ENCODE measurements around the gene UPF1. TPM values are rescaled to one million over a fixed set of nuclear protein-coding genes. Genes with fewer than 3 reads are reported as not detected.
A peak's percentile ranks its signal among the peaks of the same experiment; 100 is the strongest.
"Not testable (repeated sequence)": the region's sequence is repeated elsewhere in the genome, so short reads cannot be mapped to it uniquely, and the experiment has no call there.

UPF1 gene
- total RNA-seq, 1 experiment from 2014 or later: 78.8 TPM

- Histone ChIP-seq H3K4me3 (no peak overlapping the region), H2AFZ (no peak overlapping the region), H3K4me1 (replicated peaks; ENCODE audit: insufficient read depth) (no peaks in the 10 kb centered on the region), H3K36me3 (ENCODE audit: low read depth) (peaks cover 21% of the 10 kb centered on the region), H3K4me2 (no peak overlapping the region), H3K79me2 (ENCODE audit: low read depth) (no peaks in the 10 kb centered on the region), H3K9me3 (ENCODE audit: insufficient read depth, low read depth) (no peaks in the 10 kb centered on the region), H4K20me1 (ENCODE audit: insufficient read depth) (peaks cover 13% of the 10 kb centered on the region), H3K27me3 (ENCODE audit: insufficient read depth, low read depth) (no peaks in the 10 kb centered on the region), H3K27ac (no peak overlapping the region), H3F3A (ENCODE audit: insufficient read depth, low read depth) (peaks cover 37% of the 10 kb centered on the region), H3K9me2 (ENCODE audit: insufficient read depth) (no peaks in the 10 kb centered on the region)
- ChIA-PET POLR2A (ENCODE audit: unreplicated experiment) (no interaction called here), CTCF (no interaction called here)
- BruUV-seq (replicated peaks): no TSS peak
- no peak for TF ChIP-seq EZH2 (IDR thresholded peaks at IDR 0.05; ENCODE audit: low read depth)
- TF ChIP-seq, protein P1, sequence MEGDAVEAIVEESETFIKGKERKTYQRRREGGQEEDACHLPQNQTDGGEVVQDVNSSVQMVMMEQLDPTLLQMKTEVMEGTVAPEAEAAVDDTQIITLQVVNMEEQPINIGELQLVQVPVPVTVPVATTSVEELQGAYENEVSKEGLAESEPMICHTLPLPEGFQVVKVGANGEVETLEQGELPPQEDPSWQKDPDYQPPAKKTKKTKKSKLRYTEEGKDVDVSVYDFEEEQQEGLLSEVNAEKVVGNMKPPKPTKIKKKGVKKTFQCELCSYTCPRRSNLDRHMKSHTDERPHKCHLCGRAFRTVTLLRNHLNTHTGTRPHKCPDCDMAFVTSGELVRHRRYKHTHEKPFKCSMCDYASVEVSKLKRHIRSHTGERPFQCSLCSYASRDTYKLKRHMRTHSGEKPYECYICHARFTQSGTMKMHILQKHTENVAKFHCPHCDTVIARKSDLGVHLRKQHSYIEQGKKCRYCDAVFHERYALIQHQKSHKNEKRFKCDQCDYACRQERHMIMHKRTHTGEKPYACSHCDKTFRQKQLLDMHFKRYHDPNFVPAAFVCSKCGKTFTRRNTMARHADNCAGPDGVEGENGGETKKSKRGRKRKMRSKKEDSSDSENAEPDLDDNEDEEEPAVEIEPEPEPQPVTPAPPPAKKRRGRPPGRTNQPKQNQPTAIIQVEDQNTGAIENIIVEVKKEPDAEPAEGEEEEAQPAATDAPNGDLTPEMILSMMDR (conservative IDR thresholded peaks at IDR 0.05): no peak
- DNase-seq: no peak
- intact Hi-C loops (cut with micrococcal nuclease; ENCODE audit: unreplicated experiment): no loop called here
Measured at GRCh38 chr19:18899624-18900560, 68.1 kb downstream of the UPF1 start.

GRCh38 chr19:18900700-18901481 lies 69.1 kb downstream of the UPF1 start:
- Histone ChIP-seq H3K9me2 (ENCODE audit: insufficient read depth) (no peaks in the 10 kb centered on the region), H3K27ac (no peak overlapping the region), H3K9me3 (ENCODE audit: insufficient read depth, low read depth) (no peaks in the 10 kb centered on the region), H3K36me3 (ENCODE audit: low read depth) (peaks cover 27% of the 10 kb centered on the region), H2AFZ (no peak overlapping the region), H3K4me3 (no peak overlapping the region), H4K20me1 (ENCODE audit: insufficient read depth) (peaks cover 20% of the 10 kb centered on the region), H3K27me3 (ENCODE audit: insufficient read depth, low read depth) (no peaks in the 10 kb centered on the region), H3K79me2 (ENCODE audit: low read depth) (no peaks in the 10 kb centered on the region), H3K4me1 (replicated peaks; ENCODE audit: insufficient read depth) (no peaks in the 10 kb centered on the region), H3K4me2 (no peak overlapping the region), H3F3A (ENCODE audit: insufficient read depth, low read depth) (peaks cover 37% of the 10 kb centered on the region)
- CTCF ChIA-PET: no interaction called here
- POLR2A ChIA-PET (ENCODE audit: unreplicated experiment): no interaction called here
- peak in 1 of 2 experiments; percentile 55 for DNase-seq
- no peak for TF ChIP-seq EZH2 (IDR thresholded peaks at IDR 0.05; ENCODE audit: low read depth)
- TF ChIP-seq, protein P1 (conservative IDR thresholded peaks at IDR 0.05): no peak
- BruUV-seq (replicated peaks): no TSS peak
- intact Hi-C loops (cut with micrococcal nuclease; ENCODE audit: unreplicated experiment): no loop called here

GRCh38 chr19:18901491-18901890 lies 69.7 kb downstream of the UPF1 start:
- peaks cover 27% of the 10 kb centered on the region for H3K36me3 ChIP-seq (ENCODE audit: low read depth)
- H4K20me1 ChIP-seq (ENCODE audit: insufficient read depth): peaks cover 22% of the 10 kb centered on the region

DNA sequence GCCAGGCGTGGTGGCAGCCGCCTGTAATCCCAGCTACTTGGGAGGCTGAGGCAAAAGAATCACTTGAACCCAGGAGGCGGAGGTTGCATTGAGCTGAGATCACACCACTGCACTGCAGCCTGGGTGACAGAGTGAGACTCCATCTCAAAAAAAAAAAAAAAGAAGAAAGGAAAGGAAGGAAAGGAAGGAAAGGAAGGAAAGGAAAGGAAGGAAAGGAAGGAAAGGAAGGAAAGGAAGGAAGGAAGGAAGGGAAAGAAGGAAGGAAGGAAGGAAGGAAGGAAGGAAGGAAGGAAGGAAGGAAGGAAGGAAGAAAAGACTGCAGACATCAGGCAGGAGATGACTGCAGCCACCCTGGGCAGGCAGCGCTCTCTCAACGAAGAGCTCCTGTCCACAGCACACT lies 70.8 kb downstream of the UPF1 start:
- H2AFZ ChIP-seq; BruUV-seq (replicated peaks); H3K4me2 ChIP-seq; H3K4me3 ChIP-seq; H3K27ac ChIP-seq; H3K4me1 ChIP-seq (replicated peaks; ENCODE audit: insufficient read depth); DNase-seq; intact Hi-C loops (cut with micrococcal nuclease; ENCODE audit: unreplicated experiment); H3K9me2 ChIP-seq (ENCODE audit: insufficient read depth); H3K79me2 ChIP-seq (ENCODE audit: low read depth); H3K9me3 ChIP-seq (ENCODE audit: insufficient read depth, low read depth); CTCF ChIA-PET; POLR2A ChIA-PET (ENCODE audit: unreplicated experiment); H3K27me3 ChIP-seq (ENCODE audit: insufficient read depth, low read depth): not testable (repeated sequence)
- peaks cover 25% of the 10 kb centered on the region for H4K20me1 ChIP-seq (ENCODE audit: insufficient read depth)
- H3K36me3 ChIP-seq (ENCODE audit: low read depth): peaks cover 27% of the 10 kb centered on the region
- peaks cover 27% of the 10 kb centered on the region for H3F3A ChIP-seq (ENCODE audit: insufficient read depth, low read depth)

More at GRCh38 chr19:18901491-18901890, 69.7 kb downstream of the UPF1 start:
- H3K9me3 ChIP-seq (ENCODE audit: insufficient read depth, low read depth): no peaks in the 10 kb centered on the region
- no peaks in the 10 kb centered on the region for H3K4me1 ChIP-seq (replicated peaks; ENCODE audit: insufficient read depth)
- TF ChIP-seq, protein P1 (conservative IDR thresholded peaks at IDR 0.05): no peak
- no peak for TF ChIP-seq EZH2 (IDR thresholded peaks at IDR 0.05; ENCODE audit: low read depth)
- no peak for DNase-seq
- H3K27ac ChIP-seq: no peak overlapping the region
- no peak overlapping the region for H2AFZ ChIP-seq
- BruUV-seq (replicated peaks): TSS peak; percentile 16
- peaks cover 37% of the 10 kb centered on the region for H3F3A ChIP-seq (ENCODE audit: insufficient read depth, low read depth)
- ChIA-PET POLR2A (ENCODE audit: unreplicated experiment) (no interaction called here), CTCF (interaction anchor here (0.6 kb wide), 1 partner anchor 13 kb away, joined by 8 read pairs; no protein-coding TSS in a partner anchor)
- no peaks in the 10 kb centered on the region for H3K79me2 ChIP-seq (ENCODE audit: low read depth)
- H3K4me3 ChIP-seq: no peak overlapping the region
- H3K4me2 ChIP-seq: no peak overlapping the region
- intact Hi-C loops (cut with micrococcal nuclease; ENCODE audit: unreplicated experiment): no loop called here
- no peaks in the 10 kb centered on the region for H3K27me3 ChIP-seq (ENCODE audit: insufficient read depth, low read depth)
- H3K9me2 ChIP-seq (ENCODE audit: insufficient read depth): no peaks in the 10 kb centered on the region
